ENCODE measurements around the gene STX17. TPM values are rescaled to one million over a fixed set of nuclear protein-coding genes. Genes with fewer than 3 reads are reported as not detected.
"Not testable (repeated sequence)": the region's sequence is repeated elsewhere in the genome, so short reads cannot be mapped to it uniquely, and the experiment has no call there.

The STX17 gene
- total RNA-seq, 1 donor from 2014 or later = 12.3 TPM

DNA sequence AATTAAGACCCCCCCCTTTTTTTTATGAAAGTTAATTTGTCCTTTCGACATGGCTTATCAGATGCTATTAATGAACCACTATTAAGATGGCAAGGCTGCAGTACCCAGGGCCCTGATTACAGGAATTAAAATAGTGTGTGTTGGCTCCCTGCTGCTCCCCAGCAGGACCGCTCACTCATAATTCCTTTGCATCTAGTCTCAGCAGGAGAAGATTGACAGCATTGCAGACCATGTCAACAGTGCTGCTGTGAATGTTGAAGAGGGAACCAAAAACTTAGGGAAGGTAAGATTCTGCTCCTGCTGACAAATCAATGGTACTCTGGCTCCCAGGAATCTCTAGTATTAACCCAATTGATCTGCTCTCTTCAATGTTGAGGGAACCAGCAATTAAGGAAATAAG is 61.0 kb downstream of the STX17 start:
- no peak for DNase-seq (ENCODE audit: low read depth in 2 of 2)

GRCh38 chr9:99970481-99970880 is 64.0 kb downstream of the STX17 start:
- no peak for DNase-seq (ENCODE audit: low read depth in 2 of 2)

DNA sequence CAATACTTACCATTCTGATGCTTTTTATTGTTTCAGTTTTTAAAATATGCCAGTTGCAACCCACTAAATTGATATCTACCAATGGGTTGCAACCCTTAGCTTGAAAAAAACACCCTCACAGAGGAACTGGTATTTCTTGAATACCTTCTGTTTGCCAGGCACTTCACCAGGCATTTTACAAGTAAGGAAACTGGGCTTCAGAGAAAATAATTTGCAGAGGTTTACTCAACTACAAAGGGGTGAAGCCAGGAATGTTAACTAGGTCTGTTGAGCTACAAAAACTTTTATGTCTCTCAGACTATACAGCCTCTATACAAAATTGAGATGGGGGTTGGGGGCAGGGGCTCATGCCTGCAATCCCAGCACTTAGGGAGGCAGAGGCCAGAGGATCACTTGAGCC is 65.0 kb downstream of the STX17 start:
- DNase-seq (ENCODE audit: low read depth in 2 of 2) = no peak

DNA sequence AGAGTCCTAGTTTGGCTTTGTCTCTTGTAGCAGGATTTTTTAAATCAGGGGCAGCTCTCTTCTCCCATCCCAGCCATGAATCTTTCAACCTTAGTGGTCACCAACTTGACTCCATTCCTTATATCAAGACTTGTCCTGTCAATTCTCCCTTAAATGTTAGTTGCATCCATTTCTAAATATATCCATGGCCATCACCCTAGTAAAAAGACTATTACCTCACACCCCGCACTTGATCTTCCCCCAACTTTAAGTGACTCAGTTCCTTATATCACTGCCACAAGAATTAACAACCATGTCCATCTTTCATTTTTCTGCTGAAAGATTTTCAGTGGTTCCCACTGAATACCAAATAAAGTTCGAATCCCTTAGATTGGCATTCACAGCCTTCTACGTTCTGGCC is 67.0 kb downstream of the STX17 start:
- DNase-seq (ENCODE audit: low read depth in 2 of 2) = no peak

DNA sequence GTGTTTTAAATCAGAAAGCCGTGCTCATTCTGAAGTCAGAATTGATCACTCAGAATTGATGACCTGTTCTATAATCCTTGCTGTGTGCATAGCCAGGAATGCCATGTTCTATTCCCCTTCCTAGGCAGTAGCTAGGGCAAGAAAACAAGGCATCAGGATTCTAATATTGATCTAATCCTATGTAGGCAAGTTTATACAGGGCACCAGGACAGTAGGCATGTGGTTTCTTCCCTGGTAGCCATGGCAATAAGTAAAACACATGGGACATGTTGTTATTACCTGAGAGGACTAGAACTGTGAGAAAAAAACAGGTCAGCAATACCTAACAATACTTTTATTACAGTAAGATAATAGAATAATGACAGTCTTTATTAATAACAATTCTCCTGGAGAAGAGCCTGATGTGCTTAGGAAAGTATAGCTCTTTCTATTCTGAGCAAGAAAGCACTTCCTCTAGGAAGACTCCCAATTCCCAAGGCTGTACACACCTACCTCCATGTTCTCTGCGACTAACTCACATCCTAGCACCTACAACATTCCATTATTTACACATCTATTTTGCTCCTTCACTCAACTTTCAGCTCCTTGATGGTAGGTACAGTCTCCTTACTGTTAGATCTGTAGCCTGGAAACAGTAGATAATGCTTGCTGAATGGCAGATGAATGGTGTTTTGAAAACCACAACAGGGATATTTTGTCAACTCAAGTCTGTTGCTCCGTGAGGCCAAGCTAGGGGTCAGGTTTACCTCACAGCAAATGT is 70.8 kb downstream of the STX17 start:
- DNase-seq (ENCODE audit: low read depth in 2 of 2) = no peak

- no peak for DNase-seq (ENCODE audit: low read depth in 2 of 2)
These were observed 71.8 kb downstream of the STX17 start for GRCh38 chr9:99978221-99978620.

- no peak for DNase-seq (ENCODE audit: low read depth in 2 of 2)
These were observed 74.1 kb downstream of the STX17 start for GRCh38 chr9:99980598-99980997.

DNA sequence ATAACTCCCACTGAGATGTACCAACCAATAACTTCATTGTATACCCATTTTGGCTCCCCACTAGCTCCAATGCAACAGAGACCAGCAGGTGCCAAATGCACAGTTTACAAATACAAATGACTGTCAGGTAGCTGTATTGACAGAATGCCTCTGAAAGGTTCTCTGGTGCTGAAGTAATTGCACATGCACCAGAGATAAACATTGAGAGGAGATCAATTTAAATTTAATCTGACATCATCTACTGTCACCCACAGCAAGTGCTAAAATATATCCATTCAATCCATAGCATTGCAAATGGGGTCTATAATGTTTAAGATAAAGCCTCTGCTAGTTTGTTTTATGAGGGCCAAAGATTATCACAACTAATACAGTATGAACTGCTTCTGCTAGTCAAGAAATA is 80.2 kb downstream of the STX17 start:
- DNase-seq (ENCODE audit: low read depth in 2 of 2) = no peak

DNA sequence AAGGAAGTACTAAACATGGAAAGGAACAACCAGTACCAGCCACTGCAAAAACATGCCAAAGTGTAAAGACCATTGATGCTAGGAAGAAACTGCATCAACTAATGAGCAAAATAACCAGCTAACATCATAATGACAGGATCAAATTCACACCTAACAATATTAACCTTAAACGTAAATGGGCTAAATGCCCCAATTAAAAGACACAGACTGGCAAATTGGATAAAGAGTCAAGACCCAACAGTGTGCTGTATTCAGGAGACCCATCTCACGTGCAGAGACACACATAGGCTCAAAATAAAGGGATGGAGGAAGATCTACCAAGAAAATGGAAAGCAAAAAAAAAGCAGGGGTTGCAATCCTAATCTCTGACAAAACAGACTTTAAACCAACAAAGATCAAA is 84.1 kb downstream of the STX17 start:
- not testable (repeated sequence) for DNase-seq (ENCODE audit: low read depth in 2 of 2)

DNA sequence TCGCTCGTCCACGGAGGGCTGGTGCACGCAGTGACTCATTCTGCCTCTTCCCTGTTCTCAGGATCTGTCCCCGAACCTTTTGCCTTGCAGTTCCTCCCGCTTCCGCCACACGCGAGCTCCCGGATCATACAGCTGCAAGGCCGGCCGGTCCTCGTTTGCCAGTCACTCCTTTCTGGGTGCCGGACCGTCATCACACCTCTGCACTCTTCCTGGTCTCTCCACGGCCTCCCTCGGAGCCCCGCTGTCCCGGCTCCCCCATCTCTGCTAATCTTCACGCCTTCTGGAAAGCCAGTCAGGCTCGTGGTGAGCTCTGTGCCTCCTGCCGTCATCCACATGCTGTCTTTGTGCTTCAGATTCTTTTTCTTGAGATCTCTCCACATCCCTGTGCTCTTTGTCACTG is 91.8 kb downstream of the STX17 start:
- DNase-seq (ENCODE audit: low read depth in 2 of 2) = no peak

GRCh38 chr9:99998866-99999265 is 92.4 kb downstream of the STX17 start:
- no peak for DNase-seq (ENCODE audit: low read depth in 2 of 2)

DNA sequence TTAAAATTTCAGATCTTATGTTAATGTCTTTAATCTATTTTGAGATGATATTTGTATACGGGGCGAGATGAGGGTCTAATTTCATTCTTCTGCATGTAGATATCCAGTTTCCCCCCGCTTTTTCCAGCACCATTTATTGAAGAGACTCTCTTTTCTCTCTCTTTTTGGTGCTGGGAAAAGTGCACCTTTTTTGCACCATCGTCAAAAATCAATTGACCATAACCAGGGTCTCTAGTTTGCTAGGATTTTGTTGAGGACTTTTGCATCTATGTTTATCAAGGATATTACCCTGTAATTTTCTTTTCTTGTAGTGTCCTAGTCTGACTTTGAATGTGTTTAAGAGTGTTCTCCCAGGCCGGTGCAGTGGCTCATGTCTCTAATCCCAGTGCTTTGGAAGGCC is 93.3 kb downstream of the STX17 start:
- no peak for DNase-seq (ENCODE audit: low read depth in 2 of 2)

GRCh38 chr9:100011062-100011681 is 104.7 kb downstream of the STX17 start:
- DNase-seq (ENCODE audit: low read depth in 2 of 2) = peak; percentile 52 to 77

DNA sequence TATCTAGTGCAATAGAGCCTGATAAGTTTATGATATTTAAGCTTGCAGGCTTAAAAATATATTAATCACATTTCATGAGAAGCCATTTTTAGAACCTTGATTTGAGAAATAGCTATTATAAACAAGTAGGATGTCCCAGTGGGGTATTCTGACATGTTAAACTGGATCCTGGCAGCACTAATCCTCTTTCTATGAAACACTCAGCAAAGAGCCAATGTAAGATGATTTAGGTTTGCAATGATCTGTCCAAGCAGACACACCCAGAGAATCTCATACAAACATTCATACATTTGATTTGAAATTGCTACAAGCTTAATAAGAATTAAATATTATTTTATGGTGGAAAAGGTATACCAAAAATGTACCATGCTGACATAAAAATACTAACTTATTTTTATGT is 105.8 kb downstream of the STX17 start:
- DNase-seq (ENCODE audit: low read depth in 2 of 2) = no peak

GRCh38 chr9:100013573-100013972 is 107.1 kb downstream of the STX17 start:
- no peak for DNase-seq (ENCODE audit: low read depth in 2 of 2)

DNA sequence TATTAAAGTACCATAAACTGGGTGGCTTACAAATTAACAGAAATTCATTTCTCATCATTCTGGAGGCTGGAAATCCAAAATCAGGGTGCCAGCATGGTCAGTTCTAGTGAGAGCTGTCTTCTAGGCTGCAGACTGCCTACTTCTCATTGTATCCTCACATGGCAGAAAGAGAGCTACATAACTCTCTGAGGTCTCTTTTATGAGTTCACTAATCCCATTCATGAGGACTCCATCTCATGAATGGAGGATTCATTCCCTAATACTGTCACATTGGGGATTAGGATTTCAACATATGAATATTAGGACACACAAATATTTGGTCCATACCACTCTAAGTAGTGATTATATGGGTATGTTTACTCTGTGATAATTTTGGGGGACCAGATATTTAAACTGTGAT is 108.4 kb downstream of the STX17 start:
- no peak for DNase-seq (ENCODE audit: low read depth in 2 of 2)

- no peak for DNase-seq (ENCODE audit: low read depth in 2 of 2)
These were observed 113.1 kb downstream of the STX17 start for GRCh38 chr9:100019541-100019940.

Other genes starting within 250 kb of the STX17 start
- gene NR4A3, start 84.8 kb upstream of the STX17 start, total RNA-seq = under 0.01 TPM in 2 replicates
- gene ERP44, start 192.3 kb downstream of the STX17 start, total RNA-seq = 5.6 and 7.8 TPM in 2 replicates
- 20.4 and 22.5 TPM in 2 replicates for gene INVS, start 192.6 kb downstream of the STX17 start, total RNA-seq

Measured in dermis microvascular lymphatic vessel endothelial cell (primary cell).